GM10847 (cell line): ENCODE data around the gene CDRT15.

ENCODE experiments used
- POLR2A ChIP-seq: IDR thresholded peaks from 2 replicates; pipeline ENCODE4 v1.6.1; 2011; ENCODE audit not compliant: insufficient read length; ENCODE audit errors: extremely low read depth

Gene CDRT15

GRCh38 chr17:14196377-14196997 is 40.2 kb downstream of the CDRT15 start:
- TF ChIP-seq POLR2A: no peak
